ENCODE measurements around the gene P4HA2.

DNA sequence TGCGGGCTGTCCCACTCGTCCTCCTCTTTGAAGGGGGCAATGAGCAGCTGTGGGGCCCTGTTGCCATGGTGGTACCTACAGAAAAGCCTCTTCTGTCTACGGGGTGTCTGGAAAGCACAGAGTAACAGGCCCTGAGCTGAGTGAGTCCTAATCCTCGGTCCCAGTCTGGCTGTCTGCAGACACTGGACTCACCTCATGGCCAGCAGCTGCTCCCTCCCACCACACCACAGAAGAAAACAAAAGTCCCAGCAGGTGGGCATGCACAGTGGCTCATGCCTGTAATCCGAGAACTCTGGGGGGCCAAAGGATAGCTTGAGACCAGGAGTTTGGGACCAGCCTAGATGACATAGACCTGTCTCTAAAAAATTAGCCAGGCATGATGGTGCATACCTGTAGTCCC lies 19.9 kb downstream of the P4HA2 start:
- TF ChIP-seq TAF1 (IDR thresholded peaks at IDR 0.05; ENCODE audit: borderline replicate concordance, insufficient read depth, low read length), result no peak
- TF ChIP-seq SIN3A (IDR thresholded peaks at IDR 0.05; ENCODE audit: borderline replicate concordance, insufficient read depth, low read length), result no peak
